HG03342 (cell line): ENCODE results near the gene LOXL4.

Experiments
- ATAC-seq: cut with Tn5 transposase; IDR thresholded peaks from one replicate; pipeline ENCODE4 v1.9.1; 2021; ENCODE audit warnings: mild to moderate bottlenecking, moderate library complexity; ENCODE audit not compliant: unreplicated experiment

LOXL4 gene

GRCh38 chr10:98295907-98296306, 27.9 kb upstream of the LOXL4 start:
- ATAC-seq = no peak

- ATAC-seq = no peak
These were observed 27.4 kb upstream of the LOXL4 start for GRCh38 chr10:98295401-98295811.

GRCh38 chr10:98294270-98294627, 26.3 kb upstream of the LOXL4 start:
- ATAC-seq = no peak

DNA sequence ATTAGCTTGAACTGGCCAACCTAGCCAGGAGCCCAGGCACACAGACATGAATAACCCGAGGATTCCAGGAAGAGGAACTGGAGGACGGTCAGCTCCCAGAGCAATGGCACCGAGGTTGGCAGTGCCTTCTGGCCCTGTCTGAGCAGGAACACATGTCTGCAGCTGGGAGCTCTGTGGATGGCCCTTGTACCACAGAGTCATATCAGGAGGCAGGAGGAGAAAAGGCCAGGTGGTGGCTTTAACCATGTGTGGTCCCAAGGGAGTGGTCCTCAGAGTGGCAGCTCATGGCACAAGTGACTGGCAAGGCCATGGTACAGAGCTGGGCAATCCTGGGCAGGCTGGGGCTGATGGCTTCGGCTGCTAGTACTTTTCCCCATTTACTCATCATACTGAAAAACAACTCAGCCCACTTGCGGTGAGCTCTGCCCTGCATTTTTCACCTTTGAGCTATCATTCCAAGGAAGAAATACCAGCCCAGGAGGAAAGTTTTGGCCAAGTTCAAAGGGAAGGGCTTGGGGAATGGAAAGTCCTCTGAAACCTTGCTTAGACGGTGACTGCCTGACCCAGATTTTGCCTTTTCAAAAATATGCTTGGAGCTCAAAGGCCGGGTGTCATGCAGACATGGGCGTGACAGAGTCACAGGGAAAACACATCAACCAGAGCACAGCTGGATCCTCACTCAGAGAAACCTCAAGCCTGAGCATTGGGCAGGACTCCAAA, 25.7 kb upstream of the LOXL4 start:
- no peak for ATAC-seq

DNA sequence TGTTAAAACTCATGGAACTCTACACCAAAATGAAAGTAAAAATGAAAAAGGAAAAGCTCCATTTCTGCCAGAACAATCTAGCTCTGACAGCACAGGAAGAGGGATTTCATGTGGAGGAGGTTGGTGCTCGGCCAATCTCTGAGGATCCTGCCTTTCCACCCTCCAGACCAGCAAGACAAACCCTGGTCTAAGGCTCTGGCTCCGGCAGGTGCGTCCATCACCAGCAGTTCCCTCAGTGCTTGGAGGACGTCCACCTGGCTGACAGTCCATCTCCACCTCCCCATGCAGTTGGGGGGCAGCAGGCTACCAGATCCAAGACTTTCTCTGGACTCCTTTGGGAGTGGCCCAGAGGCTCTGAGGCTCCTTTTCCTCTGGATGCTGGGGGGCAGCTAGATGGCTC, 25.0 kb upstream of the LOXL4 start:
- ATAC-seq = no peak

DNA sequence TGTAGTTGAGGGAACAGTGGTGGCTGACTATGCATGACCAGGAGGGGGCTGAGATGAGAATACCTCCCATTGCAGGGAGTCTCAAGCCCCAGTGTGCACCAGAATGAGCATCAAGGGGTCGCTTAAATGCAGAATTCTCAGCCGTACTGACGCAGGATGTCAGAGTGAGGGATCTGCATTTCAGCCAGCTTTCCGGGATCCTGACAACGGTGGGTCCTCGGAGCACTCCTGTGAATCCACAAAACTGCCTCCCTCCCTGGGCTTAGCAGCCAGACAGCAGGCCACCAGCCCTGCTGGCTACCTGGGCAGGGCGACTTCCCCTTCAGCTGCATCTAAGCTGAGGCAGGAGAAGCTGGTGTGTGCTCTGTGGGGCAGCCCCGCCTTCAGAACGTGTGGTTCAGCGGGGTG, 21.8 kb upstream of the LOXL4 start:
- ATAC-seq = no peak

DNA sequence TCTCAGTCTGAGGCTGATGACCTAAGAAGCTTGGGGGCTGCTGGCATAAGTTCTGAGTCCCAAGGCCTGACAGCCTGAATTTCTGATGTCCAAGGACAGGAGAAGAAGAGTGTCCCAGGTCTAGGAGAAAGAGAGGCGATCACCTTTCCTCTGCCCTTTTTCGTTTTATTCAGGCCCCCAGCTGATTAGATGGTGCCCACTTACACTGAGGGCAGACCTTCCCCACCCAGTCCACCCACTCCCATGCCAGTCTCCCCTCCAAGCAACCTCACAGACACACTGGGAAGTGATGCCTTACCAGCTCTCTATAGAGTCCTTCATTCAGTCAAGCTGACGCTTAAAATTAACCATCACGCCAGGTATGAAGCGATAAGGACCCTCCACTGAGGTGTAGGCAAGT, 19.3 kb upstream of the LOXL4 start:
- no peak for ATAC-seq

DNA sequence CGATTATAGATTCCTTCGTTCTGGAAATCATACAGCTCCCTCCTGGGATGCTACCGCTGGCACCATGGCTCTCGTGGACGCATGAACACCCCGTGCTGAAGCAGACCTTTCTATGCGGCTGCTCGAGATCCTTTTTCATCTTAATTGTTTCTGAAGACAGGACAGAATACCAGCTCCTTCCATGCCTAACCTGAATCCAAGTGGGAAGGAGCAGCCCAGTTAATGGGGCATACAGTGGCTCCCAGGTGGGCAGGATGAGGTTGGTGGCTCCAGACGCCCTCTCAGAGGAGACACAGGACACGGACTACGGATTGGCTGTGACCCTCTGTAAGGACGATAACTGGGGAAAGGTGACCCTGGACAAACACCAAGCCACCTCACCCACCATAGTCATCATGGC, 18.4 kb upstream of the LOXL4 start:
- no peak for ATAC-seq

DNA sequence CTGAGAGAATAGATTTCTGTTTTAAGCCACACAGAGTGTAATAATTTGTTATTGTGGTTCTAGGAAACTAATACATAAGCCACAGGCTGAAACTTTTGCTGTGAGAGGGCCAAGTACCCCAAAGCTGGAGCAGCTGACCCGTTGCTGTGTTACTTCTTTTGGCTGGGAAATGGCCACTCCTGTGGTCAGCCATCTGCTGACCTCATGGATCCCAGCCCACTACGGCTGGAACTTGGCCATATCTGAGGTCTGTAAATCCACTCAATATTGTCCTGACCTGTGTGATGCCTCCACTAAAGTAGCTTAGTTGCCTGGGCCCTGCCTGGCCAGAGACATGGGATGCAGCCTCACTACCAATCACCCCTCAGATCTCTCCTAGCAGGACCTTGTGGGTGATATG, 17.4 kb upstream of the LOXL4 start:
- ATAC-seq = no peak

DNA sequence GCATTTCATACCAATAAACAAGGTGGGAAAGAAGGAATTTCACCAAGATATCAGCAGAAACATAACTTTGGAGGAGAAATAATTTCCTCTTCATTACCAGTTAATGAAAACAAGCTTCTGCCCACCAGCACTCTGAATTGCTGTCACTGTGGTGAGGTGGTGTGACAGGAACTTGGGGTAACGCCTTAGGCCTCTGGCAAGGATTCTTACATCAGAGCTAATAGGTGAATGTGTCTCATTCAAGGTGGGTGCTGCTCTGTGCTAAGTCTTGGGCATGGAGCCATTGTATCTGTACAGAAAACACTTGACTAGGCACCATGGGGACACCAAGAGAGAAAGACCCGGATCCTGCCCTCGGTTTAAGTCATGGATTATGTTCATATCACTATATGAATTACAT, 8.3 kb upstream of the LOXL4 start:
- no peak for ATAC-seq

DNA sequence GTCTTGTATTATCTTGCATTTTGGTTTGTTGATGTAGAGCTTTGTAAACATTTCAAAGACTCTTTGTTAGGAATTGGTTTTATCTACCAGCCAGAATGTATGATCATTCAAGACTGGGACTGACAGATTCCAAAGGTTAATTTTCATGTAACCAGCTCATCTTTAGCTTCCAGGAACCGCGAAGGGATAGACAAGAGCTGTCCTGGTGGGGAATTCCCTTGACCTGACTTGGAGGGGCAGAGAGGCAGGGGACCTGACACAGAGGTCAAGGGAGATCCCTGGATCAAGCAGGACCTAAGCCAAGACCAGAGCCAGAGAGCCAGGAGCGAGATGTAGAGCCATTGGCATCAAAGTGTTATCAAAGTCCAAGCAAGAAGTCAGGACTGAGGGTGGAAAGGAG, 6.6 kb upstream of the LOXL4 start:
- no peak for ATAC-seq

- no peak for ATAC-seq
These were observed 5.3 kb upstream of the LOXL4 start for GRCh38 chr10:98273057-98273850.

- ATAC-seq = no peak
These were observed 4.7 kb upstream of the LOXL4 start for GRCh38 chr10:98272656-98273055.

DNA sequence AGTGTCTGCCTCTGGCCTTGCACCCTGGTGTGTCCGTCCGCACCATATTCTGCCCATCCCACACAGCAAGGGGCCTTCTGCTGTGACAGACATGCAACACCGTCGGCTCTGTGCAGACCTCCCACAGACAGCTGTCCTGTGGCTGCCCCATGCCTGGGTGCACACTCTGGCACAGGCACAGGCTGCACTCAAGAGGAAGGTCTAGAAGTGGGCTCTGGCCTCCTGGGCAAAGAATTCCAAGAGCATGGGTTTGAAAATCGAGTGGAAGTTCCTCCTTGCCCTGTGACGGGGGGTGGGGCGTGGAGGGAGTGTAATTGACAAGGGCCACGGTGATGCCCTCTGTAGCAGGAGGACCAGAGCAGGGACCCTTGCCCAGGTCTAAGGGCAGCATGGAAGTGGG, 4.3 kb upstream of the LOXL4 start:
- no peak for ATAC-seq

- no peak for ATAC-seq
These were observed 2.8 kb upstream of the LOXL4 start for GRCh38 chr10:98270786-98271185.

GRCh38 chr10:98270073-98270740, 2.2 kb upstream of the LOXL4 start:
- ATAC-seq = no peak

- no peak for ATAC-seq
These were observed 1.5 kb upstream of the LOXL4 start for GRCh38 chr10:98269435-98269912.

DNA sequence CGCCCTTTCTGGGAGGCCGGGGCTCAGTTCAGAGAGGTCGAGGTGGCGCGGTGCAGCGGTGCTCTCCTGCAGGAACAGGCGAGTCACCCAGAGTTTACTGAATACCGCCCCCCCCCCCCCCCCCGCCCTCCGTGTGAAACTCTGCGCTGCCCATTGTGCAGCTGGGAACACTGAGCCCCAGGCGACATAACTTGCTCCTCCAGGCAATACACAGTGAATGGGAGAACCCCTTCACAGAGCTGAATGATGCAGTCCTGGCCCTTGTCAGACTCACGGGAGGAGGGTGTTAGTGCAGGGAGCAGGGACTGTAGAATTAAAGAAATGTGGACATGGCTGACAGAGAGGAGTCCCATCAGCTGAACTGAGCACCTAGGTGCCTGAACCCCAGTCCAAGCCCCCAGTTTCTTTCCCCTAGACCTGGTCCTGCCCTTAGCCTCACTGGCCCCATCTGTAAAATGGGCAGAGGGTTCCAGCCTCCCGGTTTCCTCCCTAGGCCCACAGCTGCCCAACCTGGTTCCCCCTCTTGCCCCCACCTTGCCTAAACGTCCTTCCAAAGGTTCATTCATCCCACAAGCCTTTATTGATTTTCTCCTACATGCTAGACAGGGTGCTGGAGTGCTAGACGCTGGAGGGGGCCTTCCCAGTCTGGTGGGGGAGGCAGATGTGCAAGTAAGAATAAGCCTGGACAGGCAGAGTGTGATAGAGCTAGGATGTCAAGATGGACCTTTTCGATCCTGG, 869 bp upstream of the LOXL4 start:
- ATAC-seq = no peak

- ATAC-seq = no peak
These were observed 713 bp downstream of the LOXL4 start for GRCh38 chr10:98267069-98267893.

DNA sequence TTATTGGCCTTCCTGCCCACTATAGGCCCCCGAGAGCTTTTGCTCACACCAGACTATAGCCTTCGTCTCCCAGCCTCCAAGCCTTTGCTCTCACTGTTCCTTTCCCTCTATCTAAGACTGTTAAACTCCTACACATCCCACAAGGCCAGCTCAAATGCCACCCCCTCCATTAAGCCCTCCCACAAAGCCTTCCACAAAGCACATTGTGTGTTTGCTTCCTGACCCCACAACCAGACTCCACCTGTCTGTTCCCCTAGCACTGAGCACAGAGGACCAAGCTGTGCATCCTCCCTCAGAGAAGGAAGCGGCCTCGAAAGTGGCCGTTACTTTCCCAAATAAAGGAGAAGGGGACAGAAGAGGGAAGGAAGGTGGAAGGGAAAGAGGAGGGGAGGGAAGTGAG, 1.3 kb downstream of the LOXL4 start:
- no peak for ATAC-seq
